Caco-2 (cell line): ENCODE data around the gene SLC2A6. TPM values are rescaled to one million over a fixed set of nuclear protein-coding genes. Genes with fewer than 3 reads are reported as not detected.

Source experiments
- BruUV-seq: library from RNA; stranded (reverse); fragments of 400-500 nt; replicated peaks from 2 replicates; lab custom pipeline; 2021; lab: Mats Ljungman, UMichigan
- CTCF ChIA-PET: fragments of 300-600 bp; sonication (Branson Sonifier 250); formaldehyde crosslinking; loops from one replicate; lab custom pipeline; 2022; ENCODE audit warnings: antibody characterized with exemption; lab: Charles Lee
- POLR2A ChIA-PET: fragments of 300-600 bp; sonication (Branson Sonifier 250); formaldehyde crosslinking; loops from one replicate; lab custom pipeline; 2022; ENCODE audit warnings: antibody characterized with exemption; lab: Charles Lee
- DNase-seq, 2 experiments: peaks; one replicate each; pipeline versions ENCODE4 v3.0.0 to v3.0.0-alpha.2; 2020 to 2022
- H3K27me3 ChIP-seq: replicated peaks from 2 replicates; pipeline ENCODE4 v1.6.0; 2011; ENCODE audit warnings: low read length; ENCODE audit not compliant: control insufficient read depth, insufficient read depth
- H3K36me3 ChIP-seq: 2 replicates; pipeline ENCODE4 v1.5.1; 2011; ENCODE audit warnings: low read length; ENCODE audit not compliant: control insufficient read depth, insufficient read depth
- H3K4me1 ChIP-seq: fragments of 250-450 bp; sonication (Bioruptor Pico); 2 replicates; pipeline ENCODE4 v1.5.1; 2020; ENCODE audit warnings: mild to moderate bottlenecking
- H3K4me3 ChIP-seq: 2 replicates; pipeline ENCODE4 v1.5.1; 2011; ENCODE audit warnings: low read depth, mild to moderate bottlenecking, control low read depth, low read length
- H3K9me3 ChIP-seq: fragments of 250-450 bp; sonication (Bioruptor Pico); 2 replicates; pipeline ENCODE4 v1.5.1; 2020; ENCODE audit warnings: mild to moderate bottlenecking, moderate library complexity
- H3K27ac Mint-ChIP-seq: one replicate; pipeline ENCODE4 v1.8.0; 2022; ENCODE audit warnings: mixed read lengths; ENCODE audit not compliant: unreplicated experiment
- H3K27me3 Mint-ChIP-seq: one replicate; pipeline ENCODE4 v1.8.0; 2022; ENCODE audit warnings: mixed read lengths; ENCODE audit not compliant: insufficient read depth, unreplicated experiment
- H3K36me3 Mint-ChIP-seq: one replicate; pipeline ENCODE4 v1.8.0; 2022; ENCODE audit warnings: mild to moderate bottlenecking, mixed read lengths; ENCODE audit not compliant: insufficient read depth, unreplicated experiment
- H3K4me1 Mint-ChIP-seq: one replicate; pipeline ENCODE4 v1.8.0; 2022; ENCODE audit warnings: low read depth, mixed read lengths; ENCODE audit not compliant: unreplicated experiment
- H3K4me3 Mint-ChIP-seq: one replicate; pipeline ENCODE4 v1.8.0; 2022; ENCODE audit warnings: mild to moderate bottlenecking, moderate library complexity, mixed read lengths; ENCODE audit not compliant: unreplicated experiment
- H3K9me3 Mint-ChIP-seq: one replicate; pipeline ENCODE4 v1.8.0; 2022; ENCODE audit warnings: mixed read lengths; ENCODE audit not compliant: unreplicated experiment
- CTCF ChIP-seq, 2 experiments: fragments of 200-600 bp in 1 of 2; IDR thresholded peaks; 1 replicate in 1 of 2; 2 replicates in 1 of 2; pipeline versions ENCODE4 v1.5.1 to v1.8.0; 2011 to 2022; ENCODE audit warnings: antibody characterized with exemption in 1 of 2, control low read depth in 1 of 2, inconsistent platforms in 1 of 2, low read depth in 1 of 2, low read length in 1 of 2, mild to moderate bottlenecking in 1 of 2, moderate library complexity in 1 of 2; ENCODE audit not compliant: insufficient read depth in 1 of 2, severe bottlenecking in 1 of 2, unreplicated experiment in 1 of 2
- intact Hi-C: fragments of 100-400 bp; cut with micrococcal nuclease; formaldehyde crosslinking; loops from one replicate; pipeline ENCODE4 v1.10.0; 2022; ENCODE audit not compliant: unreplicated experiment
- total RNA-seq: library from RNA; stranded (reverse); gene quantifications from 2 replicates; pipeline ENCODE4 v1.2.3, GENCODE V29; 2022

The SLC2A6 gene
- total RNA-seq, 1 experiment from 2014 or later = 7.1 TPM

- Mint-ChIP-seq H3K4me3 (no peak overlapping the region), H3K36me3 (no peaks in the 10 kb centered on the region), H3K27me3 (no peaks in the 10 kb centered on the region), H3K9me3 (no peaks in the 10 kb centered on the region), H3K27ac (no peak overlapping the region), H3K4me1 (no peaks in the 10 kb centered on the region)
- Histone ChIP-seq H3K9me3 (no peaks in the 10 kb centered on the region), H3K4me3 (no peak overlapping the region), H3K36me3 (no peaks in the 10 kb centered on the region), H3K27me3 (no peaks in the 10 kb centered on the region), H3K4me1 (no peaks in the 10 kb centered on the region)
- no TSS peak for BruUV-seq
- no peak for DNase-seq
- TF ChIP-seq CTCF (IDR thresholded peaks at IDR 0.05; ENCODE audit: insufficient read depth in 1 of 2, low read depth in 1 of 2, low read length in 1 of 2, severe bottlenecking in 1 of 2, unreplicated experiment in 1 of 2) = no peak
- ChIA-PET CTCF (interaction anchor here (0.6 kb wide), 1 partner anchor 239 kb away, joined by 3 read pairs; no protein-coding TSS in a partner anchor), POLR2A (interaction anchor here (1.1 kb wide), 1 partner anchor 32 kb away, joined by 4 read pairs; no protein-coding TSS in a partner anchor)
- intact Hi-C loops = no loop called here
Observed at GRCh38 chr9:133490865-133491655, 12.2 kb upstream of the SLC2A6 start.

- no peaks in the 10 kb centered on the region for H3K4me1 Mint-ChIP-seq
- CTCF ChIA-PET = no interaction called here
- H3K36me3 Mint-ChIP-seq = no peaks in the 10 kb centered on the region
- H3K4me3 ChIP-seq = no peak overlapping the region
- DNase-seq = no peak
- H3K4me3 Mint-ChIP-seq = no peak overlapping the region
- H3K36me3 ChIP-seq = no peaks in the 10 kb centered on the region
- no peaks in the 10 kb centered on the region for H3K27me3 ChIP-seq
- H3K27ac Mint-ChIP-seq = no peak overlapping the region
- no peaks in the 10 kb centered on the region for H3K9me3 ChIP-seq
- TF ChIP-seq CTCF (IDR thresholded peaks at IDR 0.05; ENCODE audit: insufficient read depth in 1 of 2, low read depth in 1 of 2, low read length in 1 of 2, severe bottlenecking in 1 of 2, unreplicated experiment in 1 of 2) = no peak
- H3K9me3 Mint-ChIP-seq = no peaks in the 10 kb centered on the region
- no peaks in the 10 kb centered on the region for H3K27me3 Mint-ChIP-seq
- H3K4me1 ChIP-seq = peaks cover 3% of the 10 kb centered on the region; the same call in 1 of the 2 replicates
- intact Hi-C loops = no loop called here
- POLR2A ChIA-PET = interaction anchor here (1.1 kb wide), 1 partner anchor 31 kb away, joined by 4 read pairs; no protein-coding TSS in a partner anchor
- no TSS peak for BruUV-seq
Observed at GRCh38 chr9:133490201-133490681, 11.3 kb upstream of the SLC2A6 start.

GRCh38 chr9:133489253-133490190 is 10.6 kb upstream of the SLC2A6 start:
- Histone ChIP-seq H3K27me3 (no peaks in the 10 kb centered on the region), H3K4me3 (no peak overlapping the region), H3K4me1 (peaks cover 10% of the 10 kb centered on the region; the same call in 1 of the 2 replicates), H3K9me3 (no peaks in the 10 kb centered on the region), H3K36me3 (no peaks in the 10 kb centered on the region)
- TF ChIP-seq CTCF (IDR thresholded peaks at IDR 0.05; ENCODE audit: insufficient read depth in 1 of 2, low read depth in 1 of 2, low read length in 1 of 2, severe bottlenecking in 1 of 2, unreplicated experiment in 1 of 2) = no peak
- POLR2A ChIA-PET = no interaction called here
- H3K4me3 Mint-ChIP-seq = no peak overlapping the region
- no TSS peak for BruUV-seq
- no peaks in the 10 kb centered on the region for H3K36me3 Mint-ChIP-seq
- DNase-seq = no peak
- H3K27ac Mint-ChIP-seq = no peak overlapping the region
- H3K27me3 Mint-ChIP-seq = no peaks in the 10 kb centered on the region
- intact Hi-C loops = loop anchor here (5.0 kb wide), 1 partner anchor 302 kb away; no protein-coding TSS in a partner anchor
- peaks cover 1% of the 10 kb centered on the region for H3K4me1 Mint-ChIP-seq
- H3K9me3 Mint-ChIP-seq = no peaks in the 10 kb centered on the region
- CTCF ChIA-PET = interaction anchor here (0.6 kb wide), 1 partner anchor 113 kb away, joined by 3 read pairs; no protein-coding TSS in a partner anchor
